NCI-H510A treated with DMSO at 0.1 percent for 48 hours (cell line): ENCODE measurements around the gene SNX5.

ENCODE experiments used
- DNase-seq: peaks from one replicate; lab custom pipeline; 2025; lab: John Stamatoyannopoulos, UW

The SNX5 gene

DNA sequence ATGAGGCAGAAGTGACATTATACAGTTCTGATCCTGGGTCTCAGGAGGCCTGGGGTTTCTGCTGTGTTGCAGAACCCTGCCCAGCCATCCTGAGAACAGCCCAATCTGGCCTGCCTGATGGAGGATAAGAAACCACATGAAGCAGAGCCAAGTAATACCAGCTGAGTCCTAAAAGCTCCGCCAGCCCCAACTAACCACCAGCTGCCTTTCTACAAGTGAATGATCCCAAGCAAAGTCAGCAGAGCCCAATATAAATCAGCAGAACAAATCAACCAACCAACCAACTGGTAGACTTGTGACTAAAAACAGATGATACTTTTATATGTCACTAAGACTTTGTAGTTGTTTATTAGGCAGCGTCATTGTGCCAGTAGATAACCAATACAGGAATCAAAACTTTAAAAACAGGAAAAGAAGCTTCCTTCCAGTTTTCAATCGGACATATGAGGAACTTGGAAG, 52.1 kb downstream of the SNX5 start:
- no peak for DNase-seq

DNA sequence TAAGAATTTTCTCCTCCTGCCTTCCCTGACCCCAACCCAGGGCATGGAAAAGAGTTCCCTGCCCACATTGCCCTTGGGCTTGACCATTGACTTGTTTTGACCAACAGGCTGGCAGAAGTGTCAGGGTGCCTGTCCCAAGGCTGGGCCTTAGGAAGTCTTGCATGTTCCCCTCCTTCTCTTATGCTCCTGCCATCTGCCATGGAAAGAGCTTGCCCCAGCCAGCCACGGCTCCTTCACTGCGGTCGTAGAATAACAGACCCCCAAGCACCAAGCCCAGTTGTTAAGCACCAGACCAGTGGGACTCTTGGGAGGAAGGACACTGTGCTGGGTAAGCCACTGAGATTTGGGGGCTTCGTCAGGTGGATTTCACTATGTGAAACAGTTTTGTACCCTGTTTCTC, 53.6 kb downstream of the SNX5 start:
- DNase-seq: no peak

DNA sequence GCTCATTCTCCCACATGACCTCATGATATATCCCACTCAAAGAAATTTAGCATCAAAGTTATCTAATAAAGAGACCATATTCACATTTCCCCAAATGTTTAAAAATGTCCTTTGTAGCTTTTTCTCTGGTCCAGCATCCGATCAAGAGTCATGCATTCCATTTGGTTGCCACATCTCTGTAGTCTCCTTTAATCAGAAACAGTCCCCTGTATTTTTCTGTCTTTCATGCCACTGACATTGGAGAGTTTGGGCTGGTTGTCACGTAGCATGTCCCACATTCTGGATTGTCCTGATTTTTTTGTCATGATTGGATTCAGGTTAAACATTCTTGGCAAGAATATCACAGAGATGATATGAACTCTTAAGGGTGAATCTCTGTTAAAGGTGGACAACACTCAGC, 55.7 kb downstream of the SNX5 start:
- DNase-seq: no peak

DNA sequence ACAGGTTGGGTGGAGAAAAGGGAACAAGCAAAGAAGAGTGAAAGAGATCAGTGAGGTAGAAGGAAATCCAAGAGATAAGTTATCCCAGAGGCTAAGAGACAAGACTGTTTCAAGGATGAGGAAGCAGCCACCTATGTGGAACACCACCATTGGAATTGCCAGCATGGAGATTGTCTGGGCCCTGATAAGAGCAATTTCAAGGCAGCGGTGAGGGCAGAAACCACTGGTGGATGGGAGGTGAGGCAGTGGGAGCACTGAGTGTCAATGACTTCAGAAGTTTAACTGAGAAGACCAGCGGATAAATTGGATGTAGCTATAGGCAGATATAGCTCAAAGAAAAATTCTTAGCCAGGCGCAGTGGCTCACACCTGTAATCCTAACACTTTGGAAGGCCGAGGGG, 56.7 kb downstream of the SNX5 start:
- DNase-seq: no peak

DNA sequence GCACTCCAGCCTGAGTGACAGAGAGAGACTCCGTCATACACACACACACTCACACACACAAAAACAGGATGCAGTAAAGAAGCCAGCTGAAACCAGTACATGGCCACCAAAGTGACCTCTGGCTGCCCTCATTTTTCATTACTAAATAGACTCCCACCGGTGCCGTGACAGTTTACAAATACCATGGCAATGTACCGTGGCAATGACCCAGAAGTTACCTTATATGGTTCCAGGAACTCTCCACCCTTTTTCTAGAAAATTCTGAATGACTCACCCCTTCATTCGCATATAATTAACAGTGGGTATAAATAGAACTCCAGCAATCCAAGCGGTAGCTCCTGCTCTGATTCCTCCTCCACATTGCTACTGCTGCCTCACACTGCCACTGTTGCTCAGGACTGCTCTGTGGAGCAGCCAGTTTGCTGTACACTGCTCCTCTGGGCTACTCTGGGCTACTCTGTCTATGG, 57.7 kb downstream of the SNX5 start:
- no peak for DNase-seq

DNA sequence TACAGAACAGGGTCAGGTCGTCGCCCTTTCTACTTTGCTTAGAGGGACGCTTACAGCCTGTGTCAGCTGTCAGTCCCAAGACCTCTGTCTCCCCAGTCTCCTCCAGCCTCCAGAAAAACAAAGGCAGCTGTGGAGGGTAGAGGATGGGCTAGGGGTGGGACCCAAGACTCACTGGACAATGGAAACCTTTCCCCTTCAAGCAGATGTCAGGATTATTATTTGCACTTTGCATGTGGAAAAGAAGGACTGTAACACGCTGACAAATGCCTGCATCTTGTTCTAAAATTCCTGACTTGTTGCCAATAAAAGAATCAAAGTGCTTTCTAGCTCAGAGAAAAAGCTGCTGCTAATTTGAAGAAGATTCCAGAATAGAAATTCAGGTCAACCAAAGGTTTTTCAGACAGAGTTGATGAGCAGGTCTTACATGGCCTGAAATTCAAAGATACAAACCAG, 58.7 kb downstream of the SNX5 start:
- no peak for DNase-seq

DNA sequence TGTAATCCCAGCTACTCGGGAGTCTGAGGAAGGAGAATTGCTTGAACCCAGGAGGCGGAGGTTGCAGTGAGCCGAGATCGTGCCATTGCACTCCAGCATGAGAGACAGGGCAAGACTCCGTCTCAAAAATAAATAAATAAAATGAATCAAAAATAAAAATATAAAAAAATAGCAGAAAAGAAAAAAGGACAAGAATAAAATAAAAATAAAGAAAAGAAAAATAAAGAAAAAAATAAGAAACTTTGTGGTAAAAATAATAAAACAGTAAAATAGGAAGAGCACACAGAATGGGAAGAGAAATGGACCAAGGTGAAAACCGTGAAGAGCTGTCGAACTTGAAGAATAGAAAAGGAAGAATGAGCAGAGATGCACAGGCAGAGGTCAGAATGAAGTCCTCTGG, 63.0 kb downstream of the SNX5 start:
- no peak for DNase-seq

DNA sequence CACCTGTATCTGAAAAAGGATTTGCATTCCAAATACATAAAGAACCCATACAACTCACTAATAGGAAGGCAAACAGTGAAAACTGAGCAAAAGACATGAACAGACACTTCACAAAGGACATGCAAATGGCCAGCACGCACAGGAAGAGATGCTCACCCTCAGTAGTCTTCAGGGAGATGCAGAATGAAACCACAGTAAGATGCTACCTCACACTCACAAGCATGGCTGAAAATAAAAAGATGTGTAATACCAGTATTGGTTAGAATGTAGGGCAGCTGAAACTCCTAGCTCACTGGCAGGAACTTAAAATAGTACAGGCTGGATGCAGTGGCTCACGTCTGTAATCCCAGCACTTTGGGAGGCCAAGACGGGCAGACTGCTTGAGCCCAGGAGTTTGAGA, 64.6 kb downstream of the SNX5 start:
- no peak for DNase-seq

DNA sequence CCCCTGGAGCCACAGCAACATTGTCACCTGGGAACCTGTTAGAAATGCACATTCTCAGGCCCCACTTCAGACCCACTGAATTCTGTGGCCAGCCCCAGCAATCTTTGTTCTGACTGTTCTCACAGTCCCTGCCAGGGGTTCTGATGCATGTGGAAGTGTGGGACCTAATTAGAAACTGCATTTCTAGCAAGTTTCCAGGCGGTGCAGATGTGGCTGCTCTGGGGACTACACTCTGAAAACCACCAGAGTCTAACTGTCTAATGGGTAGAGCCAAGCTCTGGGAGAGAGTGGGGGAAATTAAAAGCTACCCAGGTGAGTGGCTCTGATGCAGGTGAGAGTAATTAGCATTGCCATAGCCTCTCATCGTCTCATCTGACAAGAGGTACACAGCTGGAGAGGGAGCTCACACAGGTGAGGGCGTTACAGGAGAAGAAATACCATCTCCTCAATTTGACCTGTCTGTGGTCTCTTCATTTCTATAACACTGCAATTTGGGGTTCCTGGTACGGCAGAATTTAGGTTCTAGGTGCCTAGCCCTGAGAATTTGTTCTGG, 66.0 kb downstream of the SNX5 start:
- DNase-seq: peak; percentile 24

DNA sequence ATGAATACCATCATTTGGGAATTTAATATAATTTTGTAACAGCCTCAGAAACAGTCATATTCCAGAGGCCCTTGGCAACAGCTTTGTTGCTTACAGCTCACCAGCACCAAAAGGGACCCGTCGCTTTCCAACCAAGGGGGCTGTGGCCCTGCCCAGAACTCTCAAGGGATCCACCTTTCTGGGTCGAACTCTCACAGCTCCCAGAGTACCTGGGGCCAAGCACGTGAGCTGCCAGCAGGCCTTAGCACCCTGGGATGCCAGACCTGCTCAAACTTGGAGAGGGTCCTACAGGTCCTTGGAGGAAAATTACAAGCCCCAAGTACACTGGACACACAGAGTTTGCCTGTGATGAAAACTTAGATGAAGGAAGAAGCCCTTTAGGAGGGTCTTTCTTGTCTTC, 66.6 kb downstream of the SNX5 start:
- DNase-seq: no peak

DNA sequence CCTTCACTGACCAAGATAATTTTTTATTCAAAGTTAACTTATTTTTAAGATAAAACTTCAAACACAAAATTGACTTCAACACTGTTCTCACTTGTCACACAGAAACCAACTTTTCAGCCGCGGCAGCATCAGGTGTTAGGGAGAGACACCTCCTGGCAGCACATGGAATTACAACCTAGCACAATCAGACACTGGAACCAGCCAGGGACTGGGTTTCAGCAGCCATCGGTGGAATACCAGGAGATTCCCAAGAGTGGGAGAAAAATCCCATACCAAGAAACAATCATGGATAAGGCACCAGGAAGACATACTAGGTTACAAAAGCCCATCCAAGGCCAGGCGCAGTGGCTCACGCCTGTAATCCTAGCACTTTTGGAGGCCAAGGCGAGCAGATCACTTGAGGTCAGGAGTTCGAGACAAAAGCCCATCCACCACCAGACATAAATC, 70.0 kb downstream of the SNX5 start:
- peak; percentile 56 for DNase-seq

DNA sequence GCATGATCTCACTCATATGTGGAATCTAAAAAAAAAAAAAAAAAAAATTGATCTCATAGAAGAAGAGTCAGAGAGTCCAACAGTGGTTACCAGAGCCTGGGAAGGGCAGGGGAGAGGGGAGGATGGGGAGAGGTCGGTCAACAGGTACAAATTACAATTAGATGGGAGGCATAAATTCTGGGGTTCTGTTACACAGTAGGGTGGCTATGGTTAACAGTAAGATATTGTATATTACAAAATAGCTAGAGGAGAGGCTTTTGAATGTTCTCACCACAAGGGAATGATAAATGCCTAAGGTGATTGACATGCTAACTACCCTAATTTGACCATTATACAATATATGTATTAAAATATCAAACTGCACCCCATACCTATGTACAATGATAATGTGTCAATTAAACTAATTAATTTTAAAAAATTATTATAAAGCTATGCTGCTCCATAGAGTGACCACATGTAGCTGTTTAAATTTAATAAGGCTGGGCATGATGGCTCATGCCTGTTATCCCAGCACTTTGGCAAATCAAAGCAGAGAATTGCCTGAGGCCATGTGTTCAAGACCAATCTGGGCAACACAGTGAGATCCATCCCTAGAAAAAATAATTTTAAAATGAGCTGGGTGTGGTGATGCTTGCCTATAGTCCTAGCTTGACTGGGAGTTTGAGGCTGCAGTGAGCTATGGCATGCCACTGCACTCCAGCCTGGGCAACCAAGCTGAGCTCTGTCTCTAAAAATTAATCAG, 70.9 kb downstream of the SNX5 start:
- DNase-seq: no peak

DNA sequence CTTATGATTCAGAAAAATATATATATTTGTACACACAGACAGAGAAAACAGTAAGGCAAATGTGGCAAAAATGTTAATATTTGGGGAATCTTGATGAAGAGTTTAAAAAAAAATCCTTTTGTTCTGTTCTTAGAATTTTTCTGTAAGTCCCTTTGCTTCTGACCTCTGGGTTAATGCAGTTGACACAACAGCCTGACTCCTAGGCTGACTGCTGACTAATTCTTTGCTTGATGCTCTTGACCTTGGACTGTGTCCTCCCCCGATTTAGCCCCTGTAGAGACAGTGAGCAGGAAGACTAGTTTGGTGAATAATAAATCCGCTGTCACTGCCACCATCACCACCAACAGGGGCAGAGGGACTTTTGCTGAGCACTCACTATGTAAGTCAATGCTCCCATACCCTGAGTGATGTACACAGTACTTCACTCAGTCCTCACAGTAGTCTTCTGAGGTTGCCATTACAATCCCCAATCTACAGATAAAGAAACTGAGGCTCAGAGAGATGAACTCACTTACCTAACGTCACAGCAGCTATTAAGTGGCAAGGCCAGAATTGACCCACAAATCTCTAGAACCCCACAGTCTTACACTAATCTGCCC, 71.7 kb downstream of the SNX5 start:
- DNase-seq: no peak

DNA sequence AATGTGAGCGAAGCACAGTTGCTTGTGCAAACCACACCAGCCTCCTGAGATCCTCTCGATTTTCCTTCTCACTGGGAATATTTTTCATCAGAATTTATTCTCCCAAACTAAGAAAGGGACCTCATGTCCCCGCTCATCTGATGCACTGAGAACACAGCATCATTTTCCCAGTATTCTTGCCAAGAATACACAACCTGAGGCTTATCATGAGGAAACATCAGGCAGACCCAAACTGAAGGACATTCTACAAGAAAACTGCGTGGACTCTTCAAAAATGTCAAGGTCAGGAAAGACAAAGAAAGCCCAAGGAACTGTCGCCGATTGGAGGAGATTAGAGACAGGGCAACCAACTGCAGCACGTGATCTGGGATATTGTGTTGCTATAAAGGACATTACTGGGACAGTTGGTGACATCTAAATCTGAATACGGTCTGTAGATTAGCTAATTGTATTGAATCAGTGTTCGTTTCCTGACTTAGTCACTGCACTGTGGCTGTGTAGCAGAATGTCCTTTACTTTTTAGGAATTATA, 72.3 kb downstream of the SNX5 start:
- DNase-seq: no peak

DNA sequence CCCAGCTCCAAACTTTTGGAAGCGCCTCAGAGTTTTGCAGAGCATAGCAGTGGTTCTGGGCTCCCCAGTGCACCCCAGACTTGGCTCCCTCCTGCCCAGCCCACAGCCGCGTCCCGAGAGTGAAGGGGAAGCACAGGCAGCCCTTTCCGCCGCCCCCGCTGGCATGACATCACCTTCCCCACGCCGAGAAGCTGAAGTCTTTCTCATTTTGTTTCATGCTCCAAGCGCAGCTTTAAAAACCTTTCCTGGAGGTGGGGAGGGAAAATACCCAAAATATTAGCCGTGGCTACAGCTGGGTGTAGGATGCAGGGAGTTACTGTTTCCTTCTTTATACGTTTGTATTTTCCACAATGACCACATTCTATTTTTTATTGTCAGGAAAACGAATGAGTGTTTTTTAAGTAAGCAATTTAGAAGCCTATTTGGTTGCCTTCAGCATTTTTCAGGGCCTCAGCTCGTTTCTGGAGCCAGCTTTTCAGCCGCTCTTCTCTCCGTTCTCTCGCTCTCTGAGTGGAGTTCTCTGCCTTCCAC, 72.9 kb downstream of the SNX5 start:
- no peak for DNase-seq

DNA sequence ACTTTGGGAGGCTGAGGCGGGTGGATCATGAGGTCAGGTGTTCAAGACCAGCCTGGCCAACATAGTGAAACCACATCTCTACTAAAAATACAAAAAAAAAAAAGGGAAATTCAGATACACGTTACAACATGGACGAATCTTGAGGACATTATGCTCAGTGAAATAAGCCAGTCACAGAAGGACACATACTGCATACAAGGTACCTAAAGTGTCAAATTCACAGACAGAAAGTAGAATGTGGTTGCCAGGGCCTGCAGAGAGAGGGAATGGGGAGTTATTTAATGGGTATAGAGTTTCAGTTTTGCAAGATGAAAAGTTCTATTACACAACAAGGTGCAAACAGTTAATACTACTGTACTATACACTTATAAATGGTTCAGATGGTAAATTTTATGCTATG, 75.1 kb downstream of the SNX5 start:
- DNase-seq: no peak

DNA sequence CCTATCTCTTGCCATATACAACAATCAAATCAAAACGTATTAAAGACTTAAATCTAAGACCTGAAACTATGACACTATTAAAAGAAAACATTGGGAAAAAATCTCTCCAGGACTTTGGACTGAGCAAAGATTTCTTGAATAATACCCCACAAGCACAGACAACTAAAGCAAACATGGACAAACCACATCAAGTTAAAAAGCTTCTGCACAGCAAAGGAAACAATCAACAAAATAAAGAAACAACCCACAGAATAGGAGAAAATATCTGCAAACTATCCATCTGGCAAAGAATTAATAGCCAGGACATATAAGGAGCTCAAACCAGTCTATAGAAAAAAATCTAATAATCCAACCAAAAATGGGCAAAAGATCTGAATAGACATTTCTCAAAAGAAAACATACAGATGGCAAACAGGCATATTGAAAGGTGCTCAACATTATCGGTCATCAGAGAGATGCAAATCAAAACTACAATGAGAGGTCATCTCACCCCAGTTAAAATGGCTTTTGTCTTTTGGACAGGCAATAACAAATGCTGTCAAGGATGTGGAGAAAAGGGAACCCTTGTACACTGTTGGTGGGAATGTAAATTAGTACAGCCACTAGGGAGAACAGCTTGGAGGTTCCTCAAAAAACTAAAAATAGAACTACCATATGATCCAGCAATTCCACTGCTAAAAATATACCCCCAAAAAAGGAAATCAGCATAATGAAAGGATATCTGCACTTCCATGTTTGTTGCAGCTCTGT, 76.2 kb downstream of the SNX5 start:
- no peak for DNase-seq
